ENCODE data around the gene TP73.

Gene TP73

GRCh38 chr1:3776231-3776961, 124.1 kb downstream of the TP73 start:
- in situ Hi-C loops (cut with MboI; ENCODE audit: low sequenced_read_pairs) = no loop called here

- in situ Hi-C loops (cut with MboI; ENCODE audit: low sequenced_read_pairs) = no loop called here
These were observed 124.8 kb downstream of the TP73 start for GRCh38 chr1:3777078-3777547.

- in situ Hi-C loops (cut with MboI; ENCODE audit: low sequenced_read_pairs) = no loop called here
These were observed 125.6 kb downstream of the TP73 start for GRCh38 chr1:3777647-3778589.

GRCh38 chr1:3778590-3779264, 126.4 kb downstream of the TP73 start:
- in situ Hi-C loops (cut with MboI; ENCODE audit: low sequenced_read_pairs) = no loop called here

GRCh38 chr1:3779265-3779911, 127.1 kb downstream of the TP73 start:
- in situ Hi-C loops (cut with MboI; ENCODE audit: low sequenced_read_pairs) = no loop called here

GRCh38 chr1:3779912-3780416, 127.6 kb downstream of the TP73 start:
- in situ Hi-C loops (cut with MboI; ENCODE audit: low sequenced_read_pairs) = no loop called here

GRCh38 chr1:3780901-3781300, 128.6 kb downstream of the TP73 start:
- in situ Hi-C loops (cut with MboI; ENCODE audit: low sequenced_read_pairs) = no loop called here

- in situ Hi-C loops (cut with MboI; ENCODE audit: low sequenced_read_pairs) = no loop called here
These were observed 131.5 kb downstream of the TP73 start for GRCh38 chr1:3783651-3784474.

GRCh38 chr1:3785045-3785444, 132.7 kb downstream of the TP73 start:
- in situ Hi-C loops (cut with MboI; ENCODE audit: low sequenced_read_pairs) = no loop called here

GRCh38 chr1:3785456-3786157, 133.3 kb downstream of the TP73 start:
- in situ Hi-C loops (cut with MboI; ENCODE audit: low sequenced_read_pairs) = no loop called here
